Measurements from ENCODE around the gene POMGNT2.

The POMGNT2 gene

DNA sequence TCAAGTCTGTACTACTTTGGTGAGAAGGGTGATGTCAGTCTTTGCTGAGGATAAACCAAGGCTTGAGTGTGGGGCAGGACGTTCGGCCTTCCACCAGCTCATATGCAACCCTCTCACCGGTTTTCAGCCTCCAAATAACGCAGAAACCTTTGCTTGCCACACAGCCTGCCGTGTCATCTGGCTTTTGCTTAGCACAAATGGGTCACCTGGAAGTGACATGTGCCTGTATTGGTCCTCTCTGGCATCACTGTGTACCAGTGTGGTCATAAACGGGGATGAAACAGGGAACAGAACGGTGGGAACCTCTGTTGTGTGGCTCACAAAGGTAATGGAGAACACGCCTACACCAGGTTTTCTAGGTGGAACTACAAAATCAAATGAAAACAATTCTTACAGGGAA, 7.1 kb downstream of the POMGNT2 start:
- no peak overlapping the region for H3K9ac ChIP-seq (ENCODE audit: low read depth, low read length)

DNA sequence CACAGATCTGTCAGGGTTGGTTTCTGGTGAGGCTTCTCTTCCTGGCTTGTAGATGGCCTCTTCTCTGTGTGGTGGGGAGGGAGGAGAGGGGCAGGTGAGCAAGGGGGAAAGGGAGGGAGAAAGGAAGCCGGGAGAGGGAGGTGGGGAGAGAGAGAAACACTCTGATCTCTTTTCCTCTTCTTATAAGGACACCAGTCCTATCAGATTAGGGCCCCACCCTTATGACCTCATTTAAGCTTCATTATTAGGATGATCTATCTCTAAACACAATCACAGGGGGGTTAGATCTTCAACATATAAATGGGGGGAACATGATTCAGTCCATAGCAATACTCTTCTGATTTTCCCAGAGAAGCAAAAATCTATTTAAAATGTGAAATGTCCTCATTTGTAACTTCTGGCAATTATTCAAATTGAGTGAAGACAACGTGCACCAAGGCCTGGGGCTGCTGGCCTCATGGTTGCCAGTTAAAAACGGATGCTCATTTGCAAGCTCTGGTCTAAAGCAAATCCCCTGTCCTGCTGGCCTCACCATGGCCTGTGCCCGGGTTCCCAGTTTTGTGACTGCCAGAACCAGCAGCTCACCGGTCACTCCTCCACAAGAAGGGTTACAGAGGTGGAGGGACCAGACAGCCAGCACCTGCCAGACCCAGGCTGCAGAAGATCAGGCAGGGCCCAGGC, 8.3 kb downstream of the POMGNT2 start:
- Histone ChIP-seq H3K4me2 (ENCODE audit: low read length) (no peak overlapping the region), H3K27me3 (ENCODE audit: control insufficient read depth, insufficient read depth, low read length) (no peaks in the 10 kb centered on the region), H3K36me3 (ENCODE audit: insufficient read depth, low read length) (no peaks in the 10 kb centered on the region), H3K9me3 (replicated peaks; ENCODE audit: low read length) (no peaks in the 10 kb centered on the region), H3K4me1 (ENCODE audit: control insufficient read depth, insufficient read depth, low read length) (no peaks in the 10 kb centered on the region), H3K9ac (ENCODE audit: low read depth, low read length) (no peak overlapping the region), H3K4me3 (ENCODE audit: low read length) (no peak overlapping the region)

More for the DNA sequence above, 7.1 kb downstream of the POMGNT2 start:
- Histone ChIP-seq H3K9me3 (replicated peaks; ENCODE audit: low read length) (no peaks in the 10 kb centered on the region), H3K27me3 (ENCODE audit: control insufficient read depth, insufficient read depth, low read length) (no peaks in the 10 kb centered on the region), H3K4me2 (ENCODE audit: low read length) (no peak overlapping the region), H3K36me3 (ENCODE audit: insufficient read depth, low read length) (no peaks in the 10 kb centered on the region), H3K4me3 (ENCODE audit: low read length) (no peak overlapping the region), H3K4me1 (ENCODE audit: control insufficient read depth, insufficient read depth, low read length) (no peaks in the 10 kb centered on the region)

DNA sequence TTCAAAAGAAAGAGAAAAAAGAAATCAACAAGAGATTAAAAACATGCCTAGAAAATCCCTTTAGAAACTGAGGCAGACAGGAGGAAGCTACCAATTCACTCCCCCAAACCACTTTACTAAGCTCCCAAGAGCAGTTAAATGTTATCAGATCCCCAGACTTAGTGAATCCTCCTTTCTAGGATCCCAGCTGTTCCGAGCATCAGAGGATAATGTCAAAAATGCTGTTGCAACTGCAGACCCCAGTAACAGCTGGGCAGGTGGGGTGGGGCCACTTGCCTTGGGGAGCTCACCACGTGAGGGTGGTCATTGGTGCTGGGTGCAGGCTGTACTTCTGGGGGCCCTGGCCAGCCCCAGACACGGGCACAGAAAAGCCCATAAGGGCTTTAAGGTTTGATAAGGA, 9.1 kb downstream of the POMGNT2 start:
- Histone ChIP-seq H3K4me2 (ENCODE audit: low read length) (no peak overlapping the region), H3K4me3 (ENCODE audit: low read length) (no peak overlapping the region), H3K27me3 (ENCODE audit: control insufficient read depth, insufficient read depth, low read length) (no peaks in the 10 kb centered on the region), H3K9ac (ENCODE audit: low read depth, low read length) (no peak overlapping the region), H3K4me1 (ENCODE audit: control insufficient read depth, insufficient read depth, low read length) (no peaks in the 10 kb centered on the region), H3K36me3 (ENCODE audit: insufficient read depth, low read length) (no peaks in the 10 kb centered on the region), H3K9me3 (replicated peaks; ENCODE audit: low read length) (no peaks in the 10 kb centered on the region)

DNA sequence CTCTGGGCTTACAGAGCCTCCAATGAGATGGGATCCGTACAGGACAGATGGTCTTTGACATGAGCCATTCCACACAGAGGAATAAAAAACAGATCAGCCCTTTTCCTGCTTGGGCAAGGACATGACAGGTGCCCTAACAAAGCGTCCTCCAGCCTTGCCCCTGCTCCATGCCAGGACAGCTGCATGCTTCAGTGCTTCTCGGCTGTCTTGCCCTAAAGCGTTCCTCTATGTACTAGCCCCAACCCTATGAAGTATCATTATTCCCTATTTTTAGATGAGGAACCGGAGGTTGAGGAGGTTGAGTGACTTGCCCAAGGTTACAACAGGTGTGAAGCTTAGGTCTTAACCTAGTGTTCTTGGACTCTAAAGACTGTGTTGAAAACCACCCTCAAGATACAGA, 10.5 kb downstream of the POMGNT2 start:
- Histone ChIP-seq H3K36me3 (ENCODE audit: insufficient read depth, low read length) (no peaks in the 10 kb centered on the region), H3K9me3 (replicated peaks; ENCODE audit: low read length) (no peaks in the 10 kb centered on the region), H3K27me3 (ENCODE audit: control insufficient read depth, insufficient read depth, low read length) (no peaks in the 10 kb centered on the region), H3K4me3 (ENCODE audit: low read length) (no peak overlapping the region), H3K4me2 (ENCODE audit: low read length) (no peak overlapping the region), H3K4me1 (ENCODE audit: control insufficient read depth, insufficient read depth, low read length) (no peaks in the 10 kb centered on the region), H3K9ac (ENCODE audit: low read depth, low read length) (no peak overlapping the region)

DNA sequence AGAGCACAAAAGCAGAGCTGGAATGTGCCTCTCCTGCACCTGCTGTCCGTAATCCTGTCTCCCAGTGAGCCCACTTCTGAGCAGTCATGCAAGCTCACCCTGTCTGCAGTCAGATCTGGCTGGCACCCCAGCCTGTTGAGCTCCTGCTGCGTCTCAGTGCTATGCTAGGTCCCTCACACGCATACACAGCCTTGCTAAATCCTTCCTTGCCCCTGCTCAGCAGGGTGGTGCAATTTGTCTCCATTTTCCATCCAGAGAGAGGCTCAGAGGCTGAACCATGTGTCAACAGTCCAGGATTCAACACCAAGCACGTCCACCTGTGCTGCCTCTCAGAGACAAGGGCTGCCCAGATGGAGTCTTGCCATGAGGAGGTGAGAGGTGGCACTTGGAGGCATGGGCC, 11.0 kb downstream of the POMGNT2 start:
- Histone ChIP-seq H3K36me3 (ENCODE audit: insufficient read depth, low read length) (no peaks in the 10 kb centered on the region), H3K4me3 (ENCODE audit: low read length) (no peak overlapping the region), H3K9ac (ENCODE audit: low read depth, low read length) (no peak overlapping the region), H3K9me3 (replicated peaks; ENCODE audit: low read length) (no peaks in the 10 kb centered on the region), H3K4me1 (ENCODE audit: control insufficient read depth, insufficient read depth, low read length) (no peaks in the 10 kb centered on the region), H3K27me3 (ENCODE audit: control insufficient read depth, insufficient read depth, low read length) (no peaks in the 10 kb centered on the region), H3K4me2 (ENCODE audit: low read length) (no peak overlapping the region)

DNA sequence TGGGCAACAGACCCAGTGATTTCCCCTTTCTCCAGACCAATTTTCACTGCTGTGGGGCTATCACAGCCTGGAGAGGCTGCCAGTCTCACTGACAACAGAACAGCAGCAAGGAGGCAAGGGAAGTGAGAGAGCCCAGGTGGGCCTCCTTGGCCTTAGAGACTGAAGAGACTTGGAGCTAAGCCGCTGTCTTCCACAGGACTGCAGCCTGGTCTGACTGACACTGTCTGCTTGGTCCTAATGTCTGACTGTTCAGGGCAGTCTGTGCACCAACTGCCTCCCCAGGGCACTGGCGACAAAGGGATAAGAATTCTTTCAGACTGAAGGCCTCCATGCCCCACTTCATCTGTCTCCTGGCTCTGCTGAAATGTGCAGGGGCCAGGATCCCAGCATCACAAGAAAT, 11.5 kb downstream of the POMGNT2 start:
- H3K36me3 ChIP-seq (ENCODE audit: insufficient read depth, low read length), result no peaks in the 10 kb centered on the region

DNA sequence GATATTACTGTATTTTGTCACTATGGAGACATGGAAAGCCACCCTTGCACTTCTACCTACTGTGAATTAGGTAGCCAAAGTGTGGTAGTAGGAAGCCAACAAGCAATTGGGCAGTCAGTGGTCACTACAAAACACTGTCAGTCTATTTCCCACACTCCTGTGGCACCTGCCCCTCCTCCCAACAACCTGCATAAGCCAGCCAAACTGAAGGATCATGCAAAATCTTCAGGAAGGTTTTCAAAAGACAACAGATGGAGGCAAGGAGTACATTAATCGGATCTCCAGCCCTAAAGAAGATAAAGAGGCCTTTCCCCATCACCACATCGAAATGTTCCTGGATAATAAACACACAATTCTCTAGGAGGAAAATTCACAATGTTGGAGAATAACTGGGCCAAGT, 11.9 kb downstream of the POMGNT2 start:
- no peaks in the 10 kb centered on the region for H3K27me3 ChIP-seq (ENCODE audit: control insufficient read depth, insufficient read depth, low read length)
- H3K9me3 ChIP-seq (replicated peaks; ENCODE audit: low read length), result no peaks in the 10 kb centered on the region
- H3K4me3 ChIP-seq (ENCODE audit: low read length), result no peak overlapping the region
- H3K4me1 ChIP-seq (ENCODE audit: control insufficient read depth, insufficient read depth, low read length), result no peaks in the 10 kb centered on the region
- no peak overlapping the region for H3K9ac ChIP-seq (ENCODE audit: low read depth, low read length)
- H3K4me2 ChIP-seq (ENCODE audit: low read length), result no peak overlapping the region
- H3K36me3 ChIP-seq (ENCODE audit: insufficient read depth, low read length), result no peaks in the 10 kb centered on the region

More for the DNA sequence above, 11.5 kb downstream of the POMGNT2 start:
- no peak overlapping the region for H3K4me2 ChIP-seq (ENCODE audit: low read length)
- H3K9ac ChIP-seq (ENCODE audit: low read depth, low read length), result no peak overlapping the region
- H3K27me3 ChIP-seq (ENCODE audit: control insufficient read depth, insufficient read depth, low read length), result no peaks in the 10 kb centered on the region
- no peak overlapping the region for H3K4me3 ChIP-seq (ENCODE audit: low read length)
- no peaks in the 10 kb centered on the region for H3K4me1 ChIP-seq (ENCODE audit: control insufficient read depth, insufficient read depth, low read length)
- H3K9me3 ChIP-seq (replicated peaks; ENCODE audit: low read length), result no peaks in the 10 kb centered on the region

DNA sequence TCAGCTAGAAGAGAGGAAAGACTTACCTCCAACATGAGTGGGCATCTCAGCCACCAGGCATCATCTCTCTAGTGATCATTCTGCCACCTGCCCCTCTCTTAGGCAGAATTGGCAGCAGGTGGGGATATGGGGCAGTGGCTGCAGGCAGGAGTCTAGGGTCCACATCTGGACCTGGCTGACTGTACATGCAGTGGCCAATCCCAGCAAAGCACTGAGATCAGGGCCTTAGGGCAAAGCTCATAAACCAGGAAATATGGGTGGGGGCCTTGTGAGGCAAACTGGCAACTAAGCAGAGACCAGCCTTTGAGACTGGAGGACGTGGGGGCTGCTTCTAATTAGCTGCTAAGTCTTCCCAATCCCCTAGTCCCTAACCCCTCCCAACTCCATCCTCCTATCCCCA, 12.9 kb downstream of the POMGNT2 start:
- Histone ChIP-seq H3K4me1 (ENCODE audit: control insufficient read depth, insufficient read depth, low read length) (no peaks in the 10 kb centered on the region), H3K4me2 (ENCODE audit: low read length) (no peak overlapping the region), H3K4me3 (ENCODE audit: low read length) (no peak overlapping the region), H3K27me3 (ENCODE audit: control insufficient read depth, insufficient read depth, low read length) (no peaks in the 10 kb centered on the region), H3K9me3 (replicated peaks; ENCODE audit: low read length) (no peaks in the 10 kb centered on the region), H3K9ac (ENCODE audit: low read depth, low read length) (no peak overlapping the region), H3K36me3 (ENCODE audit: insufficient read depth, low read length) (no peaks in the 10 kb centered on the region)

DNA sequence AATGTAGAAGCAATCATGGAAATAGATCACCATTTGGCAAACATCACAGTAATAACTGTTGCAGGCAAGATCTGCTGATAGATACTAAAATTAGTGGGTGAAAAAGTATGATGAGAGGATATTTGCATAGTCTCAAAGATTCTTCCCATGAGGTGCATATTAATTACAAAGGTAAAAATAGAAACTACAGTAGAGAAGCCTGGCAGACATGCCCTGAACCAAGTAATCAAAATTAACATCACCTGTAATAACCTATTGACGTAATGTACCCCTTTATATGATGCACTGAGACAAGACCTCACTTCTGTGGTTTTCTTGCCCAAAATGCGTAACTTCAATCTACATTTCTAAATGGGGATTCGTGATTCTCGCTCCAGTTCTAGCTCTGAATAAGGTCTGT, 14.4 kb downstream of the POMGNT2 start:
- no peaks in the 10 kb centered on the region for H3K9me3 ChIP-seq (replicated peaks; ENCODE audit: low read length)
- H3K4me2 ChIP-seq (ENCODE audit: low read length), result no peak overlapping the region
- H3K9ac ChIP-seq (ENCODE audit: low read depth, low read length), result no peak overlapping the region
- H3K36me3 ChIP-seq (ENCODE audit: insufficient read depth, low read length), result no peaks in the 10 kb centered on the region
- no peaks in the 10 kb centered on the region for H3K4me1 ChIP-seq (ENCODE audit: control insufficient read depth, insufficient read depth, low read length)
- H3K4me3 ChIP-seq (ENCODE audit: low read length), result no peak overlapping the region
- H3K27me3 ChIP-seq (ENCODE audit: control insufficient read depth, insufficient read depth, low read length), result no peaks in the 10 kb centered on the region

DNA sequence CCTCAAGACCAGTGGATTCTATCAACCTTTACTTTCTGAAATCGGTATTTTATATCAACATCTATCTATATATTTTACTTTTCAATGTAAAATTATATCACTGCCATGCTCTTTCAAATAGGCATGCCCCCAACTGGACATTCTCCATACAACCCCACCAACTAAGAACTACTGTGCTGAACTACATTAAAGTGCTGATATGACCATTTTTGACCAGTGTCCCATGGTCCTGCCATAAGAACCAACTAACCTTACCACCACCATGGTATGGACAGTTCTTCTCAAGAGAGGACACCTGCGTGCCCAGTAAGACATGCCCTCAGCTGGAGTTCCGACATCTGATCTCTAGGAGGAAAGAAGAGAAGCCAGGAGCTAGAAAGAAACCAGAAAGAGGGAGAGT, 15.6 kb downstream of the POMGNT2 start:
- Histone ChIP-seq H3K4me3 (ENCODE audit: low read length) (no peak overlapping the region), H3K4me2 (ENCODE audit: low read length) (no peak overlapping the region), H3K9me3 (replicated peaks; ENCODE audit: low read length) (no peaks in the 10 kb centered on the region), H3K4me1 (ENCODE audit: control insufficient read depth, insufficient read depth, low read length) (no peaks in the 10 kb centered on the region), H3K36me3 (ENCODE audit: insufficient read depth, low read length) (no peaks in the 10 kb centered on the region), H3K9ac (ENCODE audit: low read depth, low read length) (no peak overlapping the region), H3K27me3 (ENCODE audit: control insufficient read depth, insufficient read depth, low read length) (no peaks in the 10 kb centered on the region)

DNA sequence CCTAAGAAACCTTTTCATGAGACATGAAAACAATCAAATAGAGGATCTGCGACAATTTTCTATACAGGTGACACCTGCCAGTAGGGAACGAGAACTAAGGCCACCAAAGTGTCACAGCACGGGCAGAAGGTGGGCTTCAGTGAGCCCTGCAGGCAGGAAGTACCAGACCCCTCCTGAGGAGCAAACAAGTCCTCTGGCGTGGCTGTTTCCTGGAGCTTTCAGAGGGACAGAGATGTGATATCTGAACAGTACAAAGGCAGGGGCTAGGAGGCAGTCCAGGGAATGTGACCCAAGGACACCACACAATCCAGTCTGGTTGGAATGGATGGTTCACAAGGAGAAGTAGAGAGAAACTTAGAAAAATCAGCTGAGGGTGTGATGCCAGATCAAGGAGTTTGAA, 16.8 kb downstream of the POMGNT2 start:
- Histone ChIP-seq H3K4me2 (ENCODE audit: low read length) (no peak overlapping the region), H3K4me1 (ENCODE audit: control insufficient read depth, insufficient read depth, low read length) (no peaks in the 10 kb centered on the region), H3K36me3 (ENCODE audit: insufficient read depth, low read length) (no peaks in the 10 kb centered on the region), H3K4me3 (ENCODE audit: low read length) (no peak overlapping the region), H3K27me3 (ENCODE audit: control insufficient read depth, insufficient read depth, low read length) (no peaks in the 10 kb centered on the region), H3K9me3 (replicated peaks; ENCODE audit: low read length) (no peaks in the 10 kb centered on the region), H3K9ac (ENCODE audit: low read depth, low read length) (no peak overlapping the region)

DNA sequence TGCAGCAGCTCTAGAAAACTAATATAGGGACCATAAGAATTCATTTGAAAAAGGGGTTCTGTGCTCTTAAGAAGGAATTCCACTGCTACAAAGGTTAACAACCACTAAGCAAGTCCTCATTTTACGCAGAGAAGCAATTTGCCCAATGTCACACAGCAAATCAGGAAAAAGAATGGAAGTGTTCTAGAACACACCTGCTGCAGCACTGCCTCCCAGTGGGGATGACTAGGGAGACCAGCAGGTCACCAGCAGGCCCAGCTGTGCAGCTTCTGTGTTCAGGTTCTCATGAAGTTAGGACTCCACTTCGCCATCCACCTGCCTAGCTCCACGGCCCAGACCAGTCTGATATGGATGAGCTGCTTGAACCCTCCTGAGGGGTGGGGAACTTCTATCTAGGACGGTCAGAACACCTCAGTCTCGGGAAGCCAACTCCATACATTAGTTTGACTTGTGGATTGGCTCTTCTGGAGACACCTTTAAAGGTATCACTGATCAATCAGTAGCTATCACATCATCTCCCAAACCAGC, 18.6 kb downstream of the POMGNT2 start:
- Histone ChIP-seq H3K4me2 (ENCODE audit: low read length) (no peak overlapping the region), H3K4me1 (ENCODE audit: control insufficient read depth, insufficient read depth, low read length) (no peaks in the 10 kb centered on the region), H3K27me3 (ENCODE audit: control insufficient read depth, insufficient read depth, low read length) (no peaks in the 10 kb centered on the region), H3K36me3 (ENCODE audit: insufficient read depth, low read length) (no peaks in the 10 kb centered on the region), H3K9ac (ENCODE audit: low read depth, low read length) (no peak overlapping the region), H3K4me3 (ENCODE audit: low read length) (no peak overlapping the region), H3K9me3 (replicated peaks; ENCODE audit: low read length) (no peaks in the 10 kb centered on the region)
